Iris pigment epithelial cell (primary cell): ENCODE measurements around the gene C6orf136.

Experiments used
- DNase-seq: peaks from one replicate; pipeline ENCODE4 v3.0.0-alpha.2; 2011; ENCODE audit warnings: low read depth

C6orf136 gene

GRCh38 chr6:30615958-30616810, 30.7 kb upstream of the C6orf136 start:
- peak; percentile 21 for DNase-seq

GRCh38 chr6:30616811-30617564, 29.9 kb upstream of the C6orf136 start, which contains the start of gene PPP1R10:
TSS of gene PPP1R10 (minus strand) at chr6:30617243. CDS start at chr6:30609944, 7,299 bp downstream.
- peak; percentile 100 for DNase-seq

- DNase-seq: peak; percentile 99
These were observed 29.2 kb upstream of the C6orf136 start, which contains the start of gene MRPS18B for GRCh38 chr6:30617565-30618269. TSS of gene MRPS18B (plus strand) at chr6:30617840. CDS start at chr6:30617866, 26 bp downstream.

- no peak for DNase-seq
These were observed 28.6 kb upstream of the C6orf136 start for GRCh38 chr6:30618270-30618797.

GRCh38 chr6:30619561-30619960, 27.4 kb upstream of the C6orf136 start:
- no peak for DNase-seq

- no peak for DNase-seq
These were observed 21.4 kb upstream of the C6orf136 start for GRCh38 chr6:30625511-30625910.

- peak; percentile 76 for DNase-seq
These were observed 20.2 kb upstream of the C6orf136 start, which contains the start of gene ATAT1 for GRCh38 chr6:30626484-30627366. TSS of gene ATAT1 (plus strand) at chr6:30626874.

GRCh38 chr6:30635834-30636233, 11.1 kb upstream of the C6orf136 start:
- DNase-seq: no peak

GRCh38 chr6:30640481-30640880, 6.5 kb upstream of the C6orf136 start:
- DNase-seq: no peak

- DNase-seq: no peak
These were observed 5.9 kb upstream of the C6orf136 start for GRCh38 chr6:30641048-30641447.

GRCh38 chr6:30643656-30644055, 3.3 kb upstream of the C6orf136 start:
- DNase-seq: no peak

GRCh38 chr6:30644769-30645168, 2.2 kb upstream of the C6orf136 start:
- no peak for DNase-seq

- DNase-seq: no peak
These were observed 944 bp upstream of the C6orf136 start for GRCh38 chr6:30645989-30646388.

- peak; percentile 46 for DNase-seq
These were observed 546 bp downstream of the C6orf136 start for GRCh38 chr6:30647242-30648116.

GRCh38 chr6:30651143-30651542, 4.2 kb downstream of the C6orf136 start:
- DNase-seq: no peak

GRCh38 chr6:30654798-30655742, 8.1 kb downstream of the C6orf136 start:
- DNase-seq: no peak

- DNase-seq: no peak
These were observed 8.8 kb downstream of the C6orf136 start for GRCh38 chr6:30655743-30656094.

- DNase-seq: no peak
These were observed 9.6 kb downstream of the C6orf136 start for GRCh38 chr6:30656513-30656912.

GRCh38 chr6:30657454-30657853, 10.5 kb downstream of the C6orf136 start:
- DNase-seq: no peak
